Gastrocnemius medialis (tissue), 4 donors: ENCODE data around the gene PPP1R2. TPM values are rescaled to one million over a fixed set of nuclear protein-coding genes. Genes with fewer than 3 reads are reported as not detected.

Source experiments
- ATAC-seq, 2 donors: fragments of 150-250 bp; one replicate each; pipeline ENCODE4 v1.9.1; 2016
- DNase-seq, 2 donors: peaks; one replicate each; pipeline ENCODE4 v3.0.0-alpha.2; 2019
- H3K27ac ChIP-seq, 4 donors: fragments of 200-600 bp; sonication (generic); 1 replicate in 1 of 4; 2 replicates in 3 of 4; pipeline ENCODE4 v1.5.1; 2016 to 2018; ENCODE audit warnings: mild to moderate bottlenecking in 2 of 4, moderate library complexity in 1 of 4
- H3K27me3 ChIP-seq, 3 donors: fragments of 200-600 bp; sonication (generic) in 2 of 3; 1 replicate in 1 of 3; 2 replicates in 2 of 3; pipeline versions ENCODE4 v1.5.1 to v1.6.0; 2016 to 2019; ENCODE audit warnings: mild to moderate bottlenecking in 1 of 3, moderate library complexity in 1 of 3
- H3K36me3 ChIP-seq, 2 donors: fragments of 200-600 bp; sonication (generic) in 1 of 2; one replicate each; pipeline ENCODE4 v1.5.1; 2017 to 2018
- H3K4me1 ChIP-seq, 2 donors: fragments of 200-600 bp; sonication (generic) in 1 of 2; one replicate each; pipeline ENCODE4 v1.5.1; 2016 to 2017; ENCODE audit warnings: mild to moderate bottlenecking in 2 of 2
- H3K4me3 ChIP-seq, 4 donors: fragments of 200-600 bp; sonication (generic) in 3 of 4; 1 replicate in 1 of 4; 2 replicates in 3 of 4; pipeline ENCODE4 v1.5.1; 2016 to 2019; ENCODE audit warnings: mild to moderate bottlenecking in 2 of 4
- H3K9me3 ChIP-seq, 3 donors: fragments of 200-600 bp; sonication (generic) in 2 of 3; 1 replicate in 1 of 3; 2 replicates in 2 of 3; pipeline ENCODE4 v1.5.1; 2016 to 2019
- CTCF ChIP-seq, 5 experiments: fragments of 450-650 bp in 3 of 5; fragments of 200-600 bp in 2 of 5; sonication (generic) in 2 of 5; IDR thresholded peaks in 4 of 5; conservative IDR thresholded peaks in 1 of 5; 1 replicate in 4 of 5; 2 replicates in 1 of 5; pipeline ENCODE4 v1.5.1; 2016 to 2019; ENCODE audit warnings: antibody characterized with exemption in 5 of 5, mild to moderate bottlenecking in 3 of 5, moderate library complexity in 3 of 5
- POLR2A ChIP-seq, 2 donors: fragments of 450-650 bp; IDR thresholded peaks; one replicate each; pipeline ENCODE4 v1.6.1; 2017; ENCODE audit warnings: antibody characterized with exemption in 2 of 2, mild to moderate bottlenecking in 2 of 2, moderate library complexity in 2 of 2
- in situ Hi-C, 4 donors: fragments of 200-750 bp; cut with MboI; loops; one replicate each; pipeline versions ENCODE4 v1.15.0 to v1.8.0; 2017; ENCODE audit warnings: low sequenced_read_pairs in 4 of 4
- intact Hi-C: fragments of 100-400 bp; cut with DNase I; formaldehyde crosslinking; loops from one replicate; pipeline ENCODE4 v1.15.1; 2023; ENCODE audit warnings: low total_unique reads
- total RNA-seq, 4 donors: library from RNA; depleted of rRNA; stranded (reverse); fragments of >200 nt; gene quantifications; one replicate each; pipeline versions ENCODE4 v1.1.0 to v1.2.3, GENCODE V29; 2016

PPP1R2 gene
- total RNA-seq, 4 donors from 2014 or later: 80.6 to 133 (median 108) TPM

- H3K27me3 ChIP-seq: no peaks in the 10 kb centered on the region
- H3K36me3 ChIP-seq: no peaks in the 10 kb centered on the region
- no peaks in the 10 kb centered on the region for H3K9me3 ChIP-seq
- peak overlapping the region; percentile 95 to 99 (median 98) for H3K27ac ChIP-seq
- intact Hi-C loops (loop anchor here (5.0 kb wide), 1 partner anchor 308 kb away; no protein-coding TSS in a partner anchor), in situ Hi-C loops (loop anchor here in 2 of 4 donors (25.0 kb wide), 1 partner anchor 857 kb away; the partner anchor contains the start of gene FAM43A (in 2 of the 2))
- H3K4me3 ChIP-seq: peak overlapping the region in 2 of 4 donors; percentile 85 to 99
- no peak for TF ChIP-seq POLR2A (IDR thresholded peaks at IDR 0.05)
- TF ChIP-seq CTCF (IDR thresholded peaks at IDR 0.05 in 4 of 5, conservative IDR thresholded peaks at IDR 0.05 in 1 of 5): no peak
- DNase-seq (no peak), ATAC-seq (no peak)
- peaks cover 36 to 48% of the 10 kb centered on the region in 2 donors for H3K4me1 ChIP-seq
Measured at GRCh38 chr3:195544230-195544536, 1.1 kb upstream of the PPP1R2 start.

GRCh38 chr3:195543500-195544229, 540 bp upstream of the PPP1R2 start:
- H3K4me3 ChIP-seq: peak overlapping the region; percentile 85 to 99 (median 91)
- in situ Hi-C loops: loop anchor here in 2 of 4 donors (25.0 kb wide), 1 partner anchor 856 kb away; the partner anchor contains the start of gene FAM43A (in 2 of the 2)
- no peaks in the 10 kb centered on the region for H3K27me3 ChIP-seq
- H3K9me3 ChIP-seq: no peaks in the 10 kb centered on the region
- peaks cover 41 to 53% of the 10 kb centered on the region in 2 donors for H3K4me1 ChIP-seq
- DNase-seq: no peak
- TF ChIP-seq CTCF (IDR thresholded peaks at IDR 0.05 in 4 of 5, conservative IDR thresholded peaks at IDR 0.05 in 1 of 5) (no peak), POLR2A (IDR thresholded peaks at IDR 0.05) (no peak)
- ATAC-seq: peak; percentile 16 to 22
- peak overlapping the region; percentile 95 to 99 (median 98) for H3K27ac ChIP-seq
- intact Hi-C loops: loop anchor here (1.0 to 5.0 kb wide), 2 partner anchors 15 to 309 kb away; no protein-coding TSS in a partner anchor
- no peaks in the 10 kb centered on the region for H3K36me3 ChIP-seq

- ATAC-seq: no peak
- no peak for TF ChIP-seq CTCF (IDR thresholded peaks at IDR 0.05 in 4 of 5, conservative IDR thresholded peaks at IDR 0.05 in 1 of 5)
- no peak for TF ChIP-seq POLR2A (IDR thresholded peaks at IDR 0.05)
- intact Hi-C loops (loop anchor here (5.0 kb wide), 1 partner anchor 310 kb away; no protein-coding TSS in a partner anchor), in situ Hi-C loops (loop anchor here in 2 of 4 donors (25.0 kb wide), 1 partner anchor 855 kb away; the partner anchor contains the start of gene FAM43A (in 2 of the 2))
- DNase-seq: no peak
- H3K9me3 ChIP-seq: no peaks in the 10 kb centered on the region
- H3K4me3 ChIP-seq: peak overlapping the region; percentile 85 to 99 (median 91)
- no peaks in the 10 kb centered on the region for H3K27me3 ChIP-seq
- peaks cover 47 to 66% of the 10 kb centered on the region in 2 donors for H3K4me1 ChIP-seq
- peak overlapping the region; percentile 95 to 99 (median 98) for H3K27ac ChIP-seq
- no peaks in the 10 kb centered on the region for H3K36me3 ChIP-seq
Measured at GRCh38 chr3:195542316-195542697, 818 bp downstream of the PPP1R2 start.

GRCh38 chr3:195540511-195540910, 2.6 kb downstream of the PPP1R2 start:
- Histone ChIP-seq H3K4me3 (peak overlapping the region; percentile 85 to 99 (median 91)), H3K4me1 (peaks cover 58 to 62% of the 10 kb centered on the region in 2 donors), H3K27me3 (no peaks in the 10 kb centered on the region), H3K36me3 (no peaks in the 10 kb centered on the region), H3K27ac (peak overlapping the region; percentile 95 to 99 (median 98)), H3K9me3 (no peaks in the 10 kb centered on the region)
- DNase-seq: no peak
- no peak for TF ChIP-seq POLR2A (IDR thresholded peaks at IDR 0.05)
- TF ChIP-seq CTCF (IDR thresholded peaks at IDR 0.05 in 4 of 5, conservative IDR thresholded peaks at IDR 0.05 in 1 of 5): no peak
- no peak for ATAC-seq
- intact Hi-C loops: loop anchor here (5.0 kb wide), 1 partner anchor 312 kb away; no protein-coding TSS in a partner anchor
- in situ Hi-C loops: loop anchor here in 2 of 4 donors (25.0 kb wide), 1 partner anchor 853 kb away; the partner anchor contains the start of gene FAM43A (in 2 of the 2)
